ENCODE results near the gene PAPSS1.

PAPSS1 gene

DNA sequence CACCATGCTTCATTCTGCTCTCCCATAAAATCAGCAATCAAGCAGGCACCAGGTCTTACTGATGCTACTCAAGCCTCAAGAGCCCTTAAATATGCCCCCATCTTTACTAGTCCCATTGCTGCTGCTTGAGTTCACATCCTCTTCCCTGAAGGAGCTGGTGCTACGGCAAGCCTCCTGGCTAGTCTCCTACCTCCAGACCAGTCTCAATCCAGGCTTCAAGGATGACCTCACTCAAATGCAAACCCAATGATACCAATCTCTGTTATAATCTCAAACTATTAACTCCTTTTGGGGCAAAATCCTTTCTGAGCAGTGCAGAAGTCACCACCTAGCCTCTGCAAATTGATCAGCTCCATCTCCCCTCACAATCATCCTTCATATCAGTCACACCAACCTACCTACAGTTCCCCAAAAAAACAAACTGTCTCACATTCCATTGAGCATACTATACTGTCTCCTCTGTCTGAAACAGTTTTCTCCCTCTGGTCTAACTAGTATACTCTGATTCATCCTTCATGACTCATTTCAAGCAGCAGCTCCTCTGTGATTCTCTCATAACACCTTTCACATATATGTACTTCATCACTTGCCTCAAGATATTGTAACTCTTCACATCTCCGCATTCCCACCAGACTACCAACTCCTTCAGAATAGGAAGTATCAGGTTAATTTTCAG is 30.0 kb downstream of the PAPSS1 start:
- Histone ChIP-seq H3K27me3 (ENCODE audit: control insufficient read depth, insufficient read depth, low read length) (no peaks in the 10 kb centered on the region), H3K4me1 (ENCODE audit: control insufficient read depth, insufficient read depth, low read length) (no peaks in the 10 kb centered on the region), H3K9me3 (ENCODE audit: control insufficient read depth, insufficient read depth, low read length) (no peaks in the 10 kb centered on the region), H3K4me3 (ENCODE audit: low read length) (no peak overlapping the region), H3K27ac (ENCODE audit: low read length) (no peak overlapping the region), H3K36me3 (ENCODE audit: control insufficient read depth, insufficient read depth, low read length) (no peaks in the 10 kb centered on the region)
- no peak for DNase-seq (ENCODE audit: low read depth, low spot score)
- WGBS (ENCODE audit: insufficient coverage, insufficient read length): no CpG with 5 or more reads among the region's 2 CpGs

DNA sequence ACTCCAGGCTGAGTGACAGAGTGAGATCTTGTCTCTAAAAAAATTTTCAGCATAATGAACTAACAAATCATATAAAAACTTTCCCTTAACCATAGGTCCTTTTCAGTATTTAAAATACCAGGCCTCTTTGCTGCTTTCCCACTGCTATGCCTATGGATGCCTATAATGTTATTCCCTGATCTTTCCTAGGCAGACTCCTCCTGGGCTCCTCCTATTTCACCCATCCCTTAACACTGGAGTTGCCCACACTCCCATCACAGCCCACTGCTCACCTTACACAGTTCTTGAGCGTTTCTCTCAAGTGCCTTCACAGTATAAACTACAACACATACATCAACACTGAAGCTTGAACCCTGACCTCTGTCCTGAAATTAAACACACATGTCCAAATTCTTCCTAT is 31.6 kb downstream of the PAPSS1 start:
- Histone ChIP-seq H3K9me3 (ENCODE audit: control insufficient read depth, insufficient read depth, low read length) (no peaks in the 10 kb centered on the region), H3K4me3 (ENCODE audit: low read length) (no peak overlapping the region), H3K27ac (ENCODE audit: low read length) (no peak overlapping the region), H3K27me3 (ENCODE audit: control insufficient read depth, insufficient read depth, low read length) (no peaks in the 10 kb centered on the region), H3K36me3 (ENCODE audit: control insufficient read depth, insufficient read depth, low read length) (no peaks in the 10 kb centered on the region), H3K4me1 (ENCODE audit: control insufficient read depth, insufficient read depth, low read length) (no peaks in the 10 kb centered on the region)
- DNase-seq (ENCODE audit: low read depth, low spot score): no peak
- no CpG with 5 or more reads among the region's 1 CpG for WGBS (ENCODE audit: insufficient coverage, insufficient read length)

DNA sequence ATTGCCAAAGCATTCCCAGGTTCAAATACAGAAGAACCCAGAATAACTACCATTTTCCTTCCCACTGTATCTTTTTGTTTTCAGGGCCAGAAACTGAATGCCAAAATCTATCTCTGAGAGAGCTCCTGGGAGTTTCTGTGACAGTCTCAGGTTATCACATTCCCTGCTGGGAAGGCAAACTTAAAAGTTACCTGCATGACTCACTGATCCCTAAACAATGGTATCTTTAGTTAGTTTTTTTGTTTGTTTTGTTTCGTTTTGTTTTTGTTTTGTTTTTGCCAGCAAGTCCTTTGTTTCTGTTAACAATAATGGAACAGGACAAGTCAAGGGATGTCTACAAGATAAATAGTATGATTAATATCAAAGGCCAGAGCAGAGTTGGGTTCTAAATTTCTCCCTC is 34.3 kb downstream of the PAPSS1 start:
- H3K27ac ChIP-seq (ENCODE audit: low read length): no peak overlapping the region
- H3K4me1 ChIP-seq (ENCODE audit: control insufficient read depth, insufficient read depth, low read length): no peaks in the 10 kb centered on the region
- no peaks in the 10 kb centered on the region for H3K27me3 ChIP-seq (ENCODE audit: control insufficient read depth, insufficient read depth, low read length)
- no peak overlapping the region for H3K4me3 ChIP-seq (ENCODE audit: low read length)
- no CpG with 5 or more reads among the region's 1 CpG for WGBS (ENCODE audit: insufficient coverage, insufficient read length)
- no peaks in the 10 kb centered on the region for H3K36me3 ChIP-seq (ENCODE audit: control insufficient read depth, insufficient read depth, low read length)
- DNase-seq (ENCODE audit: low read depth, low spot score): no peak
- no peaks in the 10 kb centered on the region for H3K9me3 ChIP-seq (ENCODE audit: control insufficient read depth, insufficient read depth, low read length)

DNA sequence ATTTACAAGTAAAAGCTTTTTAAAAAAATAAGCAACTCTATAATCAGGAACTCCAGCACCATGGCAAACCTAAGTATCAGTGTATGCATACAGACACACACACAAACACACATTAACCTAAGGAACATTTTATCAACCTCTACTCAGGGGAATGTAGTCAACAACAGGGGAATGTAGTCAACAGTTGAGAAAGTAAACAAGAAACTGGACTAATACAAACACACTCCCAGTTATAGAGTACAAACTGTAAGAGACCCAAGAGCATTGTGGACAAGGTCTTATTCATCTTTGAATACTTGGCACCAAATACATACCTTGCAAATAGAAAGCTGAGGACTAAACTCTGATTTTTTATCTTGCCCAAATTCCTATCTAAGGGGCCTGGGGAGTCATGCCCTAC is 36.2 kb downstream of the PAPSS1 start:
- DNase-seq (ENCODE audit: low read depth, low spot score): no peak
- Histone ChIP-seq H3K36me3 (ENCODE audit: control insufficient read depth, insufficient read depth, low read length) (no peaks in the 10 kb centered on the region), H3K4me1 (ENCODE audit: control insufficient read depth, insufficient read depth, low read length) (no peaks in the 10 kb centered on the region), H3K27me3 (ENCODE audit: control insufficient read depth, insufficient read depth, low read length) (no peaks in the 10 kb centered on the region), H3K9me3 (ENCODE audit: control insufficient read depth, insufficient read depth, low read length) (no peaks in the 10 kb centered on the region), H3K27ac (ENCODE audit: low read length) (no peak overlapping the region), H3K4me3 (ENCODE audit: low read length) (no peak overlapping the region)

DNA sequence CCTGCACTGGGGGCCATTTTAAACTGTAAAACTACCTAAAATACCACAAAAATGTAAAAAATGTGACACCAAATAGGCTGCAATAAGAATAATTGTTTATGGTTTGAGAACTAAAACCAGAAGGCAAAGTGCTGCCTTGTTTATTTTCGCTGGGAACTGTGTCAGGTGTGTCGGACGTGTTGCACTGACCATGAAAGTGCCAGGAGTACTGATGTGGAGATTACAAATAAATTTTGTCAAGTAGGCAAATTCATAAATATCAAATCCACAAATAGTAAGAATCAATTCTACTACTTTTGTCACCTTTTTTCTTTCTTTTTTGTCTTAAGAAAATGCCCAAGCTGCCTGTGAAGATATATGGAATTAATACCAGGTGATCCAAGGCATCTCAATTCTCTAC is 37.7 kb downstream of the PAPSS1 start:
- Histone ChIP-seq H3K9me3 (ENCODE audit: control insufficient read depth, insufficient read depth, low read length) (no peaks in the 10 kb centered on the region), H3K27me3 (ENCODE audit: control insufficient read depth, insufficient read depth, low read length) (no peaks in the 10 kb centered on the region), H3K4me3 (ENCODE audit: low read length) (no peak overlapping the region), H3K4me1 (ENCODE audit: control insufficient read depth, insufficient read depth, low read length) (no peaks in the 10 kb centered on the region), H3K36me3 (ENCODE audit: control insufficient read depth, insufficient read depth, low read length) (no peaks in the 10 kb centered on the region), H3K27ac (ENCODE audit: low read length) (no peak overlapping the region)
- DNase-seq (ENCODE audit: low read depth, low spot score): no peak
- no CpG with 5 or more reads among the region's 3 CpGs for WGBS (ENCODE audit: insufficient coverage, insufficient read length)

DNA sequence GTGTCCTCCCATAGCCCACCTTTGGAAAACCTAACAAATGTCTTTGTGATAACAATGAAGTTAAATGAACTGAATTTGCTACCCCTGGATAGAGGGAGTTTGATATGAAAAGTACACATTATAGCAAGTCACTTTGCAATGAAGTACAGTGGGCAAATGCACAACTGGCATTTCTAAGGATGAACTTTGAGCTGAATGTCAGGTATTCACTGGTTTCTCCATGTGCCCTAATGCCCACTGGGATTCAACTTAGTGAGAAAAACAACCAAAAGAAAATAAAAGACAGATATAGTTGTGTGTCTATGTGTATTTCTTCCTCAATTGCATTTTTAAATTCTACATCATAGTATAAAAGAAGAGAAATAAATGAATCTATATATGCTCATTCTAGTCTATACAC is 51.0 kb downstream of the PAPSS1 start:
- DNase-seq (ENCODE audit: low read depth, low spot score): no peak
- H3K9me3 ChIP-seq (ENCODE audit: control insufficient read depth, insufficient read depth, low read length): no peaks in the 10 kb centered on the region
- no peak overlapping the region for H3K4me3 ChIP-seq (ENCODE audit: low read length)
- no peaks in the 10 kb centered on the region for H3K27me3 ChIP-seq (ENCODE audit: control insufficient read depth, insufficient read depth, low read length)
- H3K27ac ChIP-seq (ENCODE audit: low read length): no peak overlapping the region
- no peaks in the 10 kb centered on the region; the same call in 1 of the 2 replicates for H3K4me1 ChIP-seq (ENCODE audit: control insufficient read depth, insufficient read depth, low read length)
- H3K36me3 ChIP-seq (ENCODE audit: control insufficient read depth, insufficient read depth, low read length): no peaks in the 10 kb centered on the region

DNA sequence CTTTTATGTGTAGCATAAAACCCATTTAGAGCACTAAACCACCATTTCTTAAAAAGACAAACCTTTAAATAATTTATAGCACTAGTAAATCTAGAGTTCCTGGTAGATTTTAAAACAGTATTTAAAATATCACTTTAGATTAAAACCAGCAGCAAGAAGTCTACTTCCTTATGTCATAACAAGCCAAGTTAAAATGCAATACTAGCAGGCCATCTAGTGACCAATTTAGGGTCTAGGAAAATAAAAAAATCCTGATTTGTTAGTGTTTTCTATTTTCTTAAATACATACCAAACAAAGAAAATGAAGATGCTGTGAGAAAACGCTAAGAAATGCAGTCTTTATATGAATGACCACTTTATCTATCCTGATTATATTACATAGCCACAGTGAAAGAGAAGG is 53.9 kb downstream of the PAPSS1 start:
- H3K4me1 ChIP-seq (ENCODE audit: control insufficient read depth, insufficient read depth, low read length): no peaks in the 10 kb centered on the region; the same call in 1 of the 2 replicates
- no peaks in the 10 kb centered on the region for H3K9me3 ChIP-seq (ENCODE audit: control insufficient read depth, insufficient read depth, low read length)
- no peaks in the 10 kb centered on the region for H3K27me3 ChIP-seq (ENCODE audit: control insufficient read depth, insufficient read depth, low read length)
- H3K27ac ChIP-seq (ENCODE audit: low read length): no peak overlapping the region
- DNase-seq (ENCODE audit: low read depth, low spot score): no peak
- no peak overlapping the region for H3K4me3 ChIP-seq (ENCODE audit: low read length)
- H3K36me3 ChIP-seq (ENCODE audit: control insufficient read depth, insufficient read depth, low read length): no peaks in the 10 kb centered on the region
- WGBS (ENCODE audit: insufficient coverage, insufficient read length): no CpG with 5 or more reads among the region's 1 CpG

DNA sequence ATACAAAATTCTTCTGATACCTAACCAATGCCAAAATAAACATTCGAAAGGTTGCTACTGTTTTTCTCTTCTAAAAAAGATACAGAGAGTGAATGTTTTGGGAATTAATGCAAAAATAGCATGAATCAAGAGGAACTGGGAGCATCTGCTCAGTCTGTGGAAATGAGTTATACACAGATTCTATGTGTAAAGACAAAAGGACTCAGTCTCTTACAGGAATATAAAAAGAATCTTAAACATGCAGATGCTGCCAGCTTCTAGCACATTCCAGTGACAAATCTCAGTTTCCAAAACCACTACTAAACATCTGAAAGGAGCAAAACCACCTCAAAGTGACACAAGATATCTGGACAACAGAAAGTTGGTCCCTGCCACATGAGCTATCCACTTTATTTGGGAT is 55.0 kb downstream of the PAPSS1 start:
- Histone ChIP-seq H3K4me1 (ENCODE audit: control insufficient read depth, insufficient read depth, low read length) (no peaks in the 10 kb centered on the region; the same call in 1 of the 2 replicates), H3K27ac (ENCODE audit: low read length) (no peak overlapping the region), H3K27me3 (ENCODE audit: control insufficient read depth, insufficient read depth, low read length) (no peaks in the 10 kb centered on the region), H3K9me3 (ENCODE audit: control insufficient read depth, insufficient read depth, low read length) (no peaks in the 10 kb centered on the region), H3K36me3 (ENCODE audit: control insufficient read depth, insufficient read depth, low read length) (no peaks in the 10 kb centered on the region), H3K4me3 (ENCODE audit: low read length) (no peak overlapping the region)
- no peak for DNase-seq (ENCODE audit: low read depth, low spot score)
- no CpG with 5 or more reads among the region's 1 CpG for WGBS (ENCODE audit: insufficient coverage, insufficient read length)

DNA sequence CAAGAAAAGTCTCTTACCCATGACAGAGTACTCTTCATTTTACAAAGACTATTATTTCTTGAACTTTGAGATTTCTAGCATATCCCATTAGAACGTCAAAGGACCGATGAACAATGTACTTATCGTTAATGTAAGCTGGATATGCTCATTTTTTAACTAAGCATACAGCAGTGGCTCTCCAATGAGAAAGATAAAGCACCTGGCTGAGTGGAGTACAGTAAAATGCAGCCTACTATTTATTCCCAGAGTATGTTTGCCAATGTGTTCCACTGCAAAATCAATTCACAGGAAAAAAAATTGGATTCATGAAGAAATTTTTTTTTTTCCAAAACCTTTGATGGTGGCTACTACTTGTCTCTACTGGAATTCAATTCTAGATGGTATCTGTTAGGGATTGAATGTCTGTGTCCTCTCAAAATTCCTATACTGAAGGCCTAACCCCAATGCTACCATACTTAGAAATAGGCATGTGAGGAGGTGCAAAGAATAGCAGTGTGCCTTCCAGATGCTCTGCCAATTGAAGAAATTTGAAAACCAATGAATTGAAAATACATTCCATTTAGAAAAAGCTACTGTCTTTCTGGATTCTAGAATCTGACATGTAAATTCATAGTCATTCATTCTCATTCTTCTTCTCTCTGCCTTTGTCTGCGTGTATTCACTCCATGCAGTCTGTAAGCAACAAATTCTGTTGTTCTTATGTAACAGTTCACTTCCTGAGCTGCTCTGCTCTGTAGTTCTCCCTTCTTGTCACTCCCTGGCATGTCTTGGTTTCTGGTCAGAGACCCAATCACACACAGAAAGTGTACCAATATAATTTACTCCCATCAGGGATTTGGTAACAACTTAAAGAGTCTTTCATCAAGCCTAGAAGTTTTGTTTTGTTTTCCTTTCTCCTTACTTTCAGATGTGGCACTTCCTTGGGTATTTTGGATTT is 61.4 kb downstream of the PAPSS1 start:
- no peaks in the 10 kb centered on the region for H3K27me3 ChIP-seq (ENCODE audit: control insufficient read depth, insufficient read depth, low read length)
- no CpG with 5 or more reads among the region's 4 CpGs for WGBS (ENCODE audit: insufficient coverage, insufficient read length)
- H3K36me3 ChIP-seq (ENCODE audit: control insufficient read depth, insufficient read depth, low read length): no peaks in the 10 kb centered on the region
- no peaks in the 10 kb centered on the region for H3K9me3 ChIP-seq (ENCODE audit: control insufficient read depth, insufficient read depth, low read length)
- DNase-seq (ENCODE audit: low read depth, low spot score): no peak
- no peak overlapping the region for H3K27ac ChIP-seq (ENCODE audit: low read length)
- H3K4me1 ChIP-seq (ENCODE audit: control insufficient read depth, insufficient read depth, low read length): no peaks in the 10 kb centered on the region
- no peak overlapping the region for H3K4me3 ChIP-seq (ENCODE audit: low read length)

DNA sequence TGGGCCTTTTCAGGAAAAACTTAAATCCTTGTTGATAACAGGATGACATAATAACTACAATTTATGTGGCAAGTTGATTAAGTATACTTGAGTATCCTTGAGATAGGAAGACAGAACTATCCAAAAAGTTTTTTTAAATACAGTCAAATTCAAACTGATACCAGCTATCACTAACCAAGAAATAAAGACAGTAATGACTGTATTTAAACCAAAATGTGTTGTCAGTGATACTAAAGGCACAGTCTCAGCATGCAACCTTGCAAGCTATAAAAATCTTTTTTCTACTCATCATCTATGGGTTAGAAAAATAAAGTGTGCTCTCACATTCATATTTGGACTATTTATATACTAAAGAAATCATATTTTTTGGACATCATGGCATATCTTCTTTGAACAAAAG is 64.7 kb downstream of the PAPSS1 start:
- no peak for DNase-seq (ENCODE audit: low read depth, low spot score)
- no peaks in the 10 kb centered on the region for H3K27me3 ChIP-seq (ENCODE audit: control insufficient read depth, insufficient read depth, low read length)
- H3K4me3 ChIP-seq (ENCODE audit: low read length): no peak overlapping the region

DNA sequence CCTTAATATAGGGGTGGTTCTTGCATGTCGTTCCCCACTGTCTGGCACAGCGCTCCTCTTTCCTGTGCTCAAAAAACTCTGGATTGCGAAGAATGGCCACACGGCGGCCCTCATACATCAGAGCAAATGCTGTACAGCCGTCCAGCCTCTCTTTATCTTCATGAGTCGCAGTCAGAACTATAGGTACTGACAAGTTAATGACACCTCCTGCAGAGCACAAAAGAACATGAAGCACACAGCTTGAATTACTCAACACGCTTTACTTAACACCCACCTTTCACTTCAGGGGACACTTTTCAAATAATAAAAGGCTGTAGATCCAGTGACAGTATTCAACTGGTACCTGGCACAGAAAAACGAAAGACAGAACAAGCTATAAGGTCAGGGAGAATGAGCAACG is 65.3 kb downstream of the PAPSS1 start:
- Histone ChIP-seq H3K4me1 (ENCODE audit: control insufficient read depth, insufficient read depth, low read length) (no peaks in the 10 kb centered on the region), H3K9me3 (ENCODE audit: control insufficient read depth, insufficient read depth, low read length) (no peaks in the 10 kb centered on the region), H3K27ac (ENCODE audit: low read length) (no peak overlapping the region), H3K27me3 (ENCODE audit: control insufficient read depth, insufficient read depth, low read length) (no peaks in the 10 kb centered on the region), H3K4me3 (ENCODE audit: low read length) (no peak overlapping the region), H3K36me3 (ENCODE audit: control insufficient read depth, insufficient read depth, low read length) (no peaks in the 10 kb centered on the region)
- no peak for DNase-seq (ENCODE audit: low read depth, low spot score)
- no CpG with 5 or more reads among the region's 10 CpGs for WGBS (ENCODE audit: insufficient coverage, insufficient read length)

More for the DNA sequence above, 64.7 kb downstream of the PAPSS1 start:
- Histone ChIP-seq H3K27ac (ENCODE audit: low read length) (no peak overlapping the region), H3K36me3 (ENCODE audit: control insufficient read depth, insufficient read depth, low read length) (no peaks in the 10 kb centered on the region), H3K9me3 (ENCODE audit: control insufficient read depth, insufficient read depth, low read length) (no peaks in the 10 kb centered on the region), H3K4me1 (ENCODE audit: control insufficient read depth, insufficient read depth, low read length) (no peaks in the 10 kb centered on the region)
